HG02571 (cell line): ENCODE data around the gene FBXO42.
"Not testable (repeated sequence)": the region's sequence is repeated elsewhere in the genome, so short reads cannot be mapped to it uniquely, and the experiment has no call there.

Experiments used
- ATAC-seq: cut with Tn5 transposase; IDR thresholded peaks from one replicate; pipeline ENCODE4 v1.9.1; 2021; ENCODE audit warnings: mild to moderate bottlenecking, moderate library complexity; ENCODE audit not compliant: unreplicated experiment

The FBXO42 gene

DNA sequence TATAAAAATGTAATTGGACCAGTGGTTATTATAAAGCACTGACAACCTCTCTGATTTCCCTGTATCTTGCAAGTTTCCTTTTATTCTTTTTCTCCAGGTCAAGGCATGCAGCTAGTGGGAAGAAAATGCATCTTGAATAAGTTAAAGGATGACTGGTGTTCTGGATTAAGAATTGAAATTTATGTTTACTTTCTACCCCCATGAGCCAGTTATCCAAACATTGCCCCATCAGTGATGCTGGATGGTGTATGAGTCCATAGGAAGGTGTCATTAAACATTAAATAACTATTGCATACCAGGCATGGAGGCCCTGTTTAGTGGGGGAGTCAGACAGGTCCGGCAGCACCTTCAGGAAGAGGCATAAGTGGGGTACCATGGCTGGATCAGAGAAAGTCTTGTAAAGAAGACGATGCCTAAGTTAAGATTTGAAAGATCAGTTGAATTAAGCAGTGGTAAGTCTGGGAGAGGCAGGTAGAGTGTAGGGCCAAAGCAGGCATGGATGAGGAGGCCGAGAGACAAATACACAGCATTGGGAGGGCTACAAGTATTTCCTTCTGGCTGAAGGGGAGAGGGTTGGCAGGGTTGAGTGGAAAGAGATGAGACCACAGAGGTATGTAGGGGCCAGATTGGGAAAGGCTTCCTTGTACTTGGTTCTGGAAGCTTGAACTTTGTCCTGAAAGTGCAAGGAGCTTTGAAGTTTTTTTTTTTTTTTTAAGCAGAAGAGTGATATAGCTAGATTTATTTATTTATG lies 20.4 kb upstream of the FBXO42 start:
- ATAC-seq = no peak

DNA sequence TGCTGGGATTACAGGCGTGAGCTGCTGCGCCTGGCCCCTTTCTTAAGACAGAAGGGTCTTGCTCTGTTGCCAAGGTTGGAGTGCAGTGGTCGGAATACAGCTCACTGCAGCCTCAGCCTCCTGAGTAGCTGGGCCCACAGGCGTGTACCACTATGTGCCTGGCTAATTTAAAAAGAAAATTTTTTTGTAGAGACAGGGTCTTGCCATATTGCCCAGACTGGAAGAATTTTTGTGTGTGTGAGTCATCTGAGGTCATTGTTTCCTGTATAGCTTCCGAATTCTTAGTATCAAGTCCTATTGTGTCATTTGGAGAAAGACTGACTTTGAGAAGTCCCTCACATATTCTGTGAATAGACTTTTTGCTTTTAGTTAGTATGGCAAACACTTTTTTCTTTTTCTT lies 19.4 kb upstream of the FBXO42 start:
- ATAC-seq = no peak

DNA sequence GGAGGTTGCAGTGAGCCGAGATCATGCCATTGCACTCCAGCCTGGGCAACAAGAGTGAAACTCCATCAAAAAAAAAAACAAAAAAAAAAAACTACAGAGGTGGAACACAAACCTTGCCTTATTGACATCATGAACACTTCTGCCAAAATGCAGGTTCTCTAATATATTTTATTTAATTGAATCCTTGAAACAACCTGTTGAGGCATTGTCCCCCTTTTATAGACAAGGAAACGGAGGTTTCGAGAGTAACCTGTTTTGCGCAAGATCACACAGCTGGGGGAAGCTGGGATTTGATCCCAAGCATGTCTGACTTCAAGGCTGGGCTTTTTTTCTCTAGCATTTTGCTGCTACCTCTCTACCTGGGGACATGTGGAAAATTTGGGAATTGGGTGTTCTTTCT lies 17.5 kb upstream of the FBXO42 start:
- no peak for ATAC-seq

DNA sequence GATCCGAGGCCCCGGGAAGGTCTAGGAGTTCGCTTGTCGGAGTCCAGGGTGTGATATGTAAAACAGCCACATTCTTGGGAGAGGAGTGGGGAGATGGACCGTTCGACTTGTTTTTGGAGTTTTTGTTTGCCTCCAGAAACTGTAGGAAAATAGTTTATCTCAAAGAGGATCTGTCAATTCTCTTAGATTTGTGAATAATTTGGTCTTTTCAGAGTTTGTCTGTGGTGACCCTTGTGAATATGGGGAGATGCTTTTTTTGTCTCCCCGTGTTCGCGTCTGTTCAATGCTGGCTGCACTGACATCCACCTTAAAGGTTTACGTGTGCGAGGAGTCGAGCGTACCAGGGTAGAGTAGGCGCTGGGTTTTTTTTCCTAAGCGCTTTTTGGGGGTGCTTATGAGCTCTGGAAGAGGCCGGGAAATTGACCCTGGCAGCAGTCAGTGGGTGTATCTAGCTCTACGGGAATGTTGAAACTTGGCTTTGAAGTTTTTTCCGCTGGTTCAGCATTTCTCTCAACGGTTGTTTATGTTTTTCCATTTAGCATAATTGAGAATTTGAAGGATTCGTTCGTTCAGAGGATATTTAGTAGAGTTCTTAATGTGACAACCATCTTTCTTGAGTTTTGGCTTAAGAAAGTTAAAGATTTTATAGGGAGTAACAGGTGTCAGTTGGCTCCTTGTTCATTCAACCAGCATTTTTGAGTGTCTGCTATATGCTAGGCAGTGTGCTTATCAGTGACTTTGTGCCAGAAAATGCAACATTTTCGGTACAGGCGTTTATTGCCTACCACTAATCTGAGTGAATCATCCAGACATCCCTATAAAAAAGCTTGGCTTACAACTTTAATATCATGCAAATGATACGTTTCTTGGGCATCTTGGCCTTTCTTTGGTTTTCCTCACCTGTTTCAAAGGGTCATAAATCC lies 15.9 kb upstream of the FBXO42 start:
- no peak for ATAC-seq

DNA sequence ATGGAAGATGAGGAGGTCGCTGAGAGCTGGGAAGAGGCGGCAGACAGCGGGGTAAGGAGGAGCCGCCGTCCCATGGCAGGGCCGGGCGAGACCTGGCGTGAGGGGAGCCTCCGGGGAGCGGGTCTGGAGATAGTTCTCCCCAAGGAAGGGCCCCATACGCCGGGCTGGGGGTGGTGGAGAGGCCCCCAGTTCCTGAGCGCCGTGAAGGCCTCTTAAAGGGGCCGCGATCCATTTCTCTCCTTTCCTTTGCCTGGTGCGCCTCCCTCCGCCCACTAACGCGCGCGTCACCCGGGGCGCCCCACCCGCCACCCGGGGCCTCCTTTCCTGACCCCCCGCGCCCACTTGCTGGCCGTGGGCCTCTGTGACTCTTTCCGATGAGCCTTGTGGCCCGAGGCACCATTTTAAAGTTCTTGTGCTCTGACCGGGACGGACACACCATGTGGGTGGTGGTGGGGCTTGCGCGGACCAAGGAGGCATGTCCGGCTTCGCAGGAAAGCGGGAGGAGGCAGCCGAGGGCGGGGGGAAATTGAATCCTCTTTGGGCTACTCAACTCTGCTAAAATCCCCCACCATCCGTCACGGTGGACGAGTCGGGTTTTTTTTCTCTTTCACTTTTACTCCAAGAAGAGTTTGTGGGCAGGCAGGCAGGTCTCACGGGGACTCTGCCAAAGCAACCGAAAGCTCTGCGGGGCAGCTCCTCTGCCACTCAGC lies 15.1 kb upstream of the FBXO42 start:
- peak; percentile 56 for ATAC-seq

DNA sequence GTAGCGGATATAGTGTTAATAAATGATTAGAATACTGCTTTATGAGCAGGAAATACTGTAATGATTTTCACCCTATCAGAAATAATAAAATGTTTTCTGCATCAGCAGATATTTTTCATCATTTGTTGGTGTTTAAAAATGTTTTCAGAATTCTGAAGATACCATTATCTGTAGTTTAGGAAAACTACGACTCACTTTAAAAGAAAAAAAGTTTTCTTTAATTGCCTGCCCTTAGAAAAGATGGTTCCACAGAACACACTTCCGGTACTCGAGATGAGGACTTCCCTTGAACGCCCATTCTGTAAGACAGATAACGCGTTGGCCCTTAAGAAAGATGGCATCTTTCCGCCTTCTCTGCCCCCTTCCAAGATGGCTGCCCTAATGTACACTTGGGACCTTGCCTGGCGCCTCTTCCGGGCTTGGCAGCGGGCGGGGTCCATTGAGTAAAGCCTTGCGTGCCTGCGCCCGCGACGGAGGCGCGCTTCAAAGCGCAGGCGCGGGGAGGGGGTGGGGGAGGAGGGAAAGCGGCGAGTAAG lies 14.5 kb upstream of the FBXO42 start, which contains the start of gene SZRD1:
TSS of gene SZRD1 (plus strand) at position 521 of the 536 bp plus-strand sequence. CDS start 16 bp downstream, outside the sequence.
- ATAC-seq = peak; percentile 71

DNA sequence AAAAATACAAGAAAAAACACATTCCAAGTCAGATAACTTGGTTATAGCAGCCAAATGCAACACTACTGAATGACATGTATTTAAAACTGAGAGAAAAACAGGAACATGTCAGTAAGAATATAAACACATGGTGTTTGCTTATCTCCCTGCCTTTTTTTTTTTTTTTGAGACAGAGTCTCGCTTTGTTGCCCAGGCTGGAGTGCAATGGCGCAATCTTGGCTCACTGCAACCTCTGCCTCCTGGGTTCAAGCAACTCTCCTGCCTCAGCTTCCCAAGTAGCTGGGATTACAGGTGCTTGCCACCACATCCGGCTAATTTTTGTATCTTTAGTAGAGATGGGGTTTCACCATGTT lies 12.8 kb upstream of the FBXO42 start:
- ATAC-seq = not testable (repeated sequence)

DNA sequence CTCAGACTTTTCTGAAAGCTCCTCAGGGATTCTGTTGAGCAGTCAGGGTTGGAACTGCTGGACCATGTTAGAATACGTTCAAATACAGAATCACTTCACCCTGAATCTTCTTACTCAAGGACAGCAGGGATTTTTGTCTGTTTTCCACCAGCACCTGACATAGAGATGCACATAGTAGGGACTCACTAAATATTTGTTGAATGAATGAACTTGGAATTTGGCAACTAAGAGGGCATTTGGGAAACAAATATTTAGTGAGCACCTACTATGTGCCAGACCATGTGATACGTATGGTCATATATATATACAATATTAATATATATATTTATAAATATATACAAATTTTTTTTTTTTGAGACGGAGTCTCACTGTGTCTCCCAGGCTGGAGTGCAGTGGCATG lies 4.6 kb upstream of the FBXO42 start:
- ATAC-seq = no peak

DNA sequence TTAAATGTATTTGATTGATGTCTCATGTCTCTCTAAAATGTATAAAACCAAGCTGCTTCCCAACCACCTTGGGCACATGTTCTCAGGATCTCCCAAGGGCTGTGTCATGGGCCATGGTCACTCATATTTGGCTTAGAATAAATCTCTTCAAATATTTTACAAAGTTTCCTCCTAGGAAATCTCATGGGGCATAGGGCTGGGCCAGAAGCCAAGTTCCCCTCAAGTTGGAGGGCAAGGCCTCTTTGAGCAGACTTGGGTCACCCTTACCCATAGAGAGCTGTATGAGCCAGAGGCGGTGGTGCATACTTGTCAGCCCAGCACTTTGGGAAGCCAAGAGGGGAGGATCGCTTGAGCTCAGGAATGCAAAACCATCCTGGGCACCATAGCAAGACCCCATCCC lies 2.3 kb upstream of the FBXO42 start:
- no peak for ATAC-seq

DNA sequence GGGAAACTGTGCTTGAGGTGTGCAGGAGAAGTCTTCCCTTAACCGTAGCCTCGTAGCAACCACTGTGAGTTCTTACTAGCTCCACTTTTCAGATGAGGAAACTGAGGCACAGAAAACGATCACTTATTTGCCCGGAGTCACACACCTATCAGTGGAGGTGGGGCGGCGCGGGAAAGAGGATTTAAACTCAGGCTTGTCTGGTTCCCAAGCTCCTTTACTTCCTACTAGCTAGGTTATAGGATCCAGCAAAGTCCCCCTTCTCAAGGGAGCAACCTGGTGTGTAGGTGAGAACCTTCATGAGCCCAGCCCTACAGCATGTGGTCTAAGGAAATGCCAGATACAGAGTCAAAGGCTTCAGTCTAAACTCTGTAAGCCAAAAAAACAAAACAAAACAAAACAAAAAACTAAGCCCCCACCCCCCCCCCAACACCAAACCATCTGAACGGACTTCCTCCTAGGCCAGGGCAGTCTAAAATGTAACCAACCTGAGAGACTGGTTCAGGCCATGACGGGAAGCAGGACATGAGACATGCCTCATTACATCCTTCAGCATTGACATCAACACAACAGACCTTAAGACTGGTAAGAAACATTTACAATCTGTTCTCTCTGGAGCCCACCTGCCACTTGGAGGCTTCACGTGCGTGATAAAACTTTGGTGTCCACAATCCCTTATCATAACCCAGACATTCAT lies 709 bp upstream of the FBXO42 start:
- ATAC-seq = no peak

DNA sequence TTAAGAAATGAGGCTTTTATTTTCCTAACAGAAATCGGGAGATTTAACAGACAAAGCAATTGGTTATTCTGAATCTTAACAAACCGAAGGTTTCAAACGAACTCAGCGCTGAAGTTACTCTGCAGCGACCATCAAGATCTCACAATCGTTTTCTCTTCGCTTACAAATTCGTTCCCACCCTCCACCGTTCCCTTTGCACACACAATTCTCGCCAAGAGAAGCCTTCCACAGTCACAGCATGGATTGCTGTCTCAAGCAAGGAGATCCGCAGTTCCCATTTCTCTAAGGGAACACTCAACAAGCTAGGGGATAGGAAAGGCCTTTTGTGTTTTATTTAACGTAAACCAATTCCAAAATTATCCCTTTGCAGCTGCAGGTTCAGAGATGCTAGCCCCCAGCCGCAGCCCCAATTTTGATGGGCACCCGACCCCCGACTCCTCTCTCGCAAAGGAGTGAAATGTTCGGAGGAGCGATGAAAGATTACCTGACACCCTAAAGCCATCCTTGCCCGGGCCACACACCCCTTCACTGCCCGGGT lies 755 bp downstream of the FBXO42 start:
- ATAC-seq = no peak

DNA sequence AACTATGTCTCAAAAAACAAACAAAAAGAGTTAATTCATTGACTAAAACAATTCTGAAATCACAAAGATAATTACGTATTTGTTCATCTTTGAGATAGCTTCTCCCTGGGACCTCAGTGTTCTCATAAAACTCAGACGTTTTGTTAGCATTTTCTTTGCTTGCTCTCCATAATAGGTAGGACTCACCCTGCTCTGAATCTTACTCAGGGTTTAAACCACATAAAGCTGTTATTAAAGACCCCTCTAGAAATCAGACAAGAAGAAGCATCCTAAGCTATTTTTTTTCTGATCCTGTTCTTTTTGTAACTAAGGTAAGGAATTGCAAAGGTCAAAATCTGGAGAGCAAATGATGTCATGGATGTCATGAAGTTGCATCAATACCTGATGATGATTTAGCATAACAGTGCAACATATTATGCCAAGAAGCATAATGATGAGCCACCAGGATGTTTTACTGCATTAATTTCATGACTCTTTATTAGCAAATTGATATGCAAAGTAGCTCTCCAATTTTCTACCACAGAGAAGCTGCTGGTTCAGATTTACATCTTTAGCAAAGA lies 2.4 kb downstream of the FBXO42 start:
- ATAC-seq = no peak

DNA sequence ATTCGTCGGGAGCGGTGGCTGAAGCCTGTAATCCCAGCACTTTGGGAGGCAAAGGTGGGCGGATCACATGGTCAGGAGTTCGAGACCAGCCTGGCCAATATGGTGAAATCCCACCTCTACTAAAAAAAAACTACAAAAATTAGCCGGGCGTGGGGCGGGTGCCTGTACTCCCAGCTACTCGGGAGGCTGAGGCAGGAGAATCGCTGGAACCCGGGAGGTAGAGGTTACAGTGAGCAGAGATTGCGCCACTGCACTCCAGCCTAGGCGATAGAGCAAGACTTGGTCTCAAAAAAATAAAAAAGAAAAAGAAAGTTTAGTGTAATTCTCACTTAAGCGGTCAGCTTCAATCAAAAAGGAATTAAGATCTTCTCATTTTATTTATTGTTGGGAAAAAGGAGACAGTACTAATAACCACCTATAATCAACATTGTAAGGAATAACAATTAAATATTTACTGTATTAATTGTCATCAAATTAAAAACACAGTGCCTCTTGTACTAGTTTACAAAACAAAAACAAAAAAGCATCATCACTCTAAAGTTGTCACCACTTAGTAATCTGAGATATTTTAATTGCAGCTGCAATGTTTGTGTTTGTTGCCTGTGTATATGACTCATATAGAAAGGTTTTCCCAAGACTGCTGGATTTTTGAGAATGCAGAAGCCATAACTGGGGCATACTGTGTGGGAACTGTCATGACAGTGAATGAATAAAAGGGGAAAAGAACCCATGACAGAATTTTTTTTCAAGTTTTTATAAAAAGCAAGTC lies 3.7 kb downstream of the FBXO42 start:
- ATAC-seq = no peak

DNA sequence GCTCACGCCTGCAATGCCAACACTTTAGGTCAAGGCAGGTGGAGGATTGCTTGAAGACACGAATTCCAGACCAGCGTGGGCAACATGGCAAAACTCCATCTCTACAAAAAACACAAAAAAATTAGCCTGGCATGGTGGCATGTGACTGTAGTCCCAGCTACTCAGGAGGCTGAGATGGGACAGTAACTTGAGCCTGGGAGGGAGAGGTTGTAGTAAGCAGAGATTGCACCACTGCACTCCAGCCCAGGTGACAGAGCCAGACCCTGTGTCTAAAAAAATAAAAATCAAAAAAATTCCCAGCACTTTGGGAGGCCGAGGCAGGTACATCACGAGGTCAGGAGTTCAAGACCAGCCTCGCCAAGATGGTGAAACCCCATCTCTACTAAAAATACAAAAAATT lies 9.0 kb downstream of the FBXO42 start:
- not testable (repeated sequence) for ATAC-seq

DNA sequence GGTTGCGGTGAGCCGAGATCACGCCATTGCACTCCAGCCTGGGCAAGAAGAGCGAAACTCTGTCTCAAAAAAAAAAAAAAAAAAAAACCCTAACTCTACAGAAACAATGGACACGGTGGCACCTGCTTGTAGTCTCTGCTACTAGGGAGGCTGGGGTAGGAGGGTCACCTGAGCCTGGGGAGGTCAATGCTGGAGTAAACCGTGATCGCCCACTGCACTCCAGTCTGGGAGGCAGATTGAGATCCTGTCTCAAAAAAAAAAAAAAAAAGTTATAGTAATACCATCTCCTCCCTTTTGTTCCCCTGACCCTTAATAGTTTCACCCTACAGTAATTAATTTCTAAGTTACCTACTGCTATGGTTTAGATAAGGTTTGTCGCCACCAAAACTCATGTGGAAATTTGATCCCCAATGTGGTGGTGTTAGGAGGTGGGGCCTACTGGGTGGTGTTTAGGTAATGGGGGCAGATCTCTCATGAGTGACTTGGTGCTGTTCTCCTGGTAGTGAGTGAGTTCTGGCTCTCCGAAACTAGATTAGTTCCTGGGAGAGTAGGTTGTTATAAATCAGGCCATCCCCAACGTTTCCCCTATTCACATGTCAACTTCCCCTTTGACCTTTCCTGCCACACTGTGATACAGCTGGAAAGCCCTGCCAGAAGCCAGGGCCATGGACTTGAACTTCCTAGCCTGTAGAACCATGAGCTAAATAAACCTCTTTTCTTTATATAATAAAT lies 9.8 kb downstream of the FBXO42 start:
- ATAC-seq = no peak

DNA sequence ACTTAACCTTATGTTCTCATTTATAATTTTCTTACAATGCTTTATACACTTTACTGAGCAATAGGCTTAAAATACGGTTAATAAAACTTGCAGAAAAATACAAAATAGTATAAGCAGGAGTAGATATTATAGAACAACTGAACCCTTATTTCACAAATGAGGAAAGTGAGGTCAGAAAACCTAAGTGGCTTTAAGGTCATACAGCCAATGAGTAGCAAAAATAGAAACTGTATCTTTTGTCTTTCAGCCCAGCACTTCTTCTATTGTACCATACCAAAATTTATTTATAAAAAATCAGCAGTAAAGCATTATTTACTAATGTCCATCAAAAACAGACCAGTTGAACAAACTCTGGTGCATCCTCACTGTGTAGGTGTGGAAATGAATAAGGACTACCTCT lies 11.6 kb downstream of the FBXO42 start:
- ATAC-seq = no peak

DNA sequence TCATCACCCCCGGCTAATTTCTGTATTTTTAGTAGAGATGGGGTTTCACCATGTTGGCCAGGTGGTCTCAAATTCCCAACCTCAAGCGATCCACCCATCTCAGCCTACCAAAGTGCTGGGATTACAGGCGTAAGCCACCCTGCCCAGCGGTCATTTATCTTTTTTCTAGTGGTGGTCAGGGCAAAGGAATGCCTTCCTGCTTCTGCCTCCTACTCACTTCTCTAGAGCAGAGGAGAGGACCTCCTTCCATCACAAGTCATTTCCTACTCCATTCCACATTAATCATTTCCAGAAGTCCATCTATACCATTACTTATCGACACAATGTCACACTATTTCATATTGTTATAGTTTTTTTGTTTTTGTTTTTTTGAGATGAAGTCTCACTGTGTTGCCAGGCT lies 13.3 kb downstream of the FBXO42 start:
- no peak for ATAC-seq

DNA sequence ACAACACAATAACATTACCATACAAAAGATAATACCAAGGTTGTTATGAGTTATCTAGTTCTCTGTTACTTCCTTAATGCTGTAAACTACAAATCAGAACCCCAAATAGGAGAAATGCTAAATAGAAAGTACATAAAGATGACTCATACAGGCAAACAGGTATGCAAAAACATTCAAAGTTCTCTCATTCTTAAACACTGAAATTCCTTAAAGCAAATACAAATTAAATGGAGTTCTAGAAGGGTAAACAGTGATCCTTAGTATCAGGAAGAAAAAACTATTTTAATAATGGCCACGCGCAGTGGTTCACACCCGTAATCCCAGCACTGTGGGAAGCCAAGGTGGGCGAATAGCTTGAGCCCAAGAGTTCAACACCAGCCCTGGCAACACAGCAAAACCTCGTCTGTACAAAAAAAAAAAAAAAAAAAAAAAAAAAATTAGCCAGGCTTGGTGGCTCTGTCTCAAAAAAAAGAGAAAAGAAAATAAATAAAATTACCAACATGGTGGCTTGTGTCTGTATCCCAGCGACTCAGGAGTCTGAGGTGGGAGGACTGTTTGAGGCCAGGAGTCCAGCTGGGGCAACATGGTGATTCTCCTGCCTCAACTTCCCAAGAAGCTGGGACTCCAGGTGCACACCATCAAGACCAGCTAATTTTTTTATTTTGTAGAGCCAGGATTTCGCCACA lies 17.5 kb downstream of the FBXO42 start:
- no peak for ATAC-seq
